Stimulated activated naive CD8-positive, alpha-beta T cell treated with anti-CD3 and anti-CD28 coated beads, Interleukin-15, Interleukin-2, amounts not matched to agents 100 U/mL and 50 U/mL, for 24 hours (primary cell): ENCODE results near the gene PGA5.
"Not testable (repeated sequence)": the region's sequence is repeated elsewhere in the genome, so short reads cannot be mapped to it uniquely, and the experiment has no call there.

ENCODE experiments used
- ATAC-seq: fragments of 150-1000 bp; cut with Tn5 transposase; one replicate; pipeline ENCODE4 v1.10.0; 2021
- DNase-seq: peaks from one replicate; pipeline ENCODE4 v3.0.0; 2021

Gene PGA5

DNA sequence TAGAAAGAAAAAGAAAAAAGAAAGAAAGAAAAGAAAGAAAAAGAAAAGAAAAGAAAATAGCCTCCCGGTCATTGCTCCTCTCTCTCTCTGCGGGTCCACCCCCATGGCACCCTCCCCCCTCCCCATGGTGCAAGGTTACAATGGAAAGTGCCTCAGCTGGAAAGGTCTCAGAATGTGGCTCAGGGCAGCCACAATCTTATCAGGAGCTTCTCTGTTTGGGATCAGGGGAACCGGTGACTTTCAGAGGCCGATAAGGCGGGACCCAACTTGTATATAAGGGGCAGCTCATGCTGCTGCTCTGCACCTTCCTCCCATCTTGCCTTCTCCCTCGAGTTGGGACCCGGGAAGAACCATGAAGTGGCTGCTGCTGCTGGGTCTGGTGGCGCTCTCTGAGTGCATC is at the start of gene PGA5:
Gene PGA5 (plus strand): TSS at position 301 of the 400 bp plus-strand sequence. CDS start 52 bp downstream, at position 353.
- not testable (repeated sequence) for ATAC-seq, DNase-seq

DNA sequence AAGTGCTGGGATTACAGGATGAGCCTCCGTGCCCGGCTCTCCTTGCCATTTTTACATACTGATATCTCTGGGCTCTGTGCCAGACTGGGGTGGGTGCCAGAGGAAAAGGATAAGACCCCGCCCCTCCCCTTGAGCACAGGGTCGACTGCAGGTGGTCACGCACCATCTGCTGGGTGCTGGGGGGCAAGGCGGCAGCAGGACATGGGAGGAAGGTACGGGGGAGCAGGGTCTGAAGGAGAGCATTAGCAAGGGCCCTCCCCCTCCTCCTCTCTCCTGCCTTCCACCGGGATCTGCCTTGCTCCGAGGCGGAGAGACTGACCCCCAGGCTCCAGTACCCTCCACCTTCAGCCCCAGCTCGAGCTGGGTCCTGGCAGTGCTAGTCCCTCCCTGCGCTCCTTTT is 47.4 kb upstream of the PGA5 start:
- DNase-seq = no peak
- ATAC-seq = no peak

DNA sequence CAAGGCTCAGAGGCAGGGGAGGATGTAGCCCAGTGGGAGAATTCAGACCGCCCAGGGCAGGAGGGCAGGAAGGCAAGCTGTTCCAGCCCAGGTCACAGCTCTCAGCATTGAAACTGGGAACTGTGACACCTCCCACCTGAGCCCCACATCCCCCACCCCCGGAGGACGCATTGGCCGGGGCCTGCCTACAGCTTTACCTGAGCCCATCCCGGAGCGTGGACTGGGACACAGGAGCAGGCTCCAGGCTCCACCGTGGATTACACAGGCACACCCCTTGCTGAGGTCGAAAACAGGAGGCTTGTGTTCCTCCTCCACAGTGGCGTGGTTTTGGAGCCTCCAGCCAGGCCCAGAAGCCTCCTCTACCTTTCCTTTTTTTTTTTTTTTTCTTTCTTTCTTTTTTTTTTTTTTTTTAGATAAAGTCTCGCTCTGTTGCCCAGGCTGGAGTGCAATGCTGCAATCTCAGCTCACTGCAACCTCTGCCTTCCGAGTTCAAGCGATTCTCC is 46.8 kb upstream of the PGA5 start:
- ATAC-seq (no peak), DNase-seq (no peak)

DNA sequence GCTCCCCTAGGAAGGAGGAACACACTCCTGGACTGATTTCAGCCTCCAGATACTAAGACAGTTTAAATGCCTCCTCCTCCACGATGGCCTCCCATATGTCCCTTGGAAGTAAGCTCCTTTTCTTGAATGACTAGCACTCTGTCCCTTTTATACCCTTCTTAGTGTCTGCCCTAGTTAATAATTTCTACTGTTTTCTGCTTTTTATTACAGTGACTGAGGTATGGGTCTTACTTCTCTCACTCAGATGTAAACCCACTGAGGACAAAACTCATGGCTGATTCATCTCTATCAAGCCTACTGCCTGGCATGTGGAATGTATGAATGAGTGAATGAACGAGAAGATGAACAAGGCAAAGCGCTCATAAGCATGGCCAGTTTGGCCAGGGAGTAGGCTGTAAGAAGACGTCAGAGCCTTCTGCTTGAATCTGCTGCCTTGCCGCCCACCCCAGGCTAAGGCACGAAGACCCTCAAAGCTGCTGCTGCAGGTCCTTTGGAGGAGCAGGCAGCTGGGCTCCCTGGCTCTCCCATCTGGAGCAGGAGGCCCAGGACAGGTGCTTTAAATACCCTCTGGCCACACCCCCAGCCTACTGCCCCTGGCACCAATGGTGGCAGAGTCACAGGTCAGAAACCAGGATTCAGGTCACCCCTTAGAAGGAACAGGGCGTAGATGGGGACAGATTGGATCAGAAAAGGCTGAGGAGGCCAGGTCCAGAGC is 45.8 kb upstream of the PGA5 start:
- ATAC-seq (no peak), DNase-seq (no peak)

DNA sequence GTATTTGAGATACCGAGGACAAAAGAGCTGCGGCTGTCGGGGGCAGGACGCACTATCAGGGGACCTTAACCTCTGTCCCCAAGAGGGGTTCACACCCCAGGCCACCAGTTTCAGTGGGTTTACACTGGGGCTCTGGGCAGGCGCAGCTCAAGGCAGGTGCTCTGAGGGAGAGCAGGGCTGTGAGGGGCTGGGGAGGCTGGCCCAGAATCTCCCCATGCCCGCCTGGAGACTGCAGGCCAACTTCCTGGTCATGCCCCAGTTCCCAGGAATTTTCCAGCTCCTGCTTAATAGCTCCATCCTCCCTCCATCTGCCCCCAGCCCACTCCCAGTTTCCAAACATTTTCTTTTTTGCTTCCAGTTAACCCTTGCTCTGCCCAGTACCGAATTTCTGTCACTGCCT is 45.3 kb upstream of the PGA5 start:
- DNase-seq = no peak

DNA sequence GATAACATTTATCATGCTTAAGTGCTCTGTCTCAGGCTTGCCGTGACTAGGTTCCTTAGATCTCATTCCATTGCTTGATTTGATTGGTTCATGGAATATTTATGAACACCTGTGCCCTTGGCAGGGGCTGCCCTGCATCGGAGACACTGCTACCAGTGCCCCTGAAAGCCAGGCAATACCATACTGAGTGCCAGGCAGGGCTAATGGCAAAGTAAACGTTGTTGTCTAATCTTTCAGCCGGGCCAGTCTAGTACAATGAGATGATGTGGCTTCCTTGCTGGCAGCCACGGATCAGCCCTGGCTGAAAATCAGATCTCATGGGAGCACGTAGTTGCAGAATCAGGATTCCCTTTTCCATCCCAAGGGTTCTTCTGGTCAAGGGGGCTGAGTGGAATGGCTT is 42.6 kb upstream of the PGA5 start:
- ATAC-seq (no peak), DNase-seq (no peak)

More for the DNA sequence above, 45.3 kb upstream of the PGA5 start:
- ATAC-seq = no peak

DNA sequence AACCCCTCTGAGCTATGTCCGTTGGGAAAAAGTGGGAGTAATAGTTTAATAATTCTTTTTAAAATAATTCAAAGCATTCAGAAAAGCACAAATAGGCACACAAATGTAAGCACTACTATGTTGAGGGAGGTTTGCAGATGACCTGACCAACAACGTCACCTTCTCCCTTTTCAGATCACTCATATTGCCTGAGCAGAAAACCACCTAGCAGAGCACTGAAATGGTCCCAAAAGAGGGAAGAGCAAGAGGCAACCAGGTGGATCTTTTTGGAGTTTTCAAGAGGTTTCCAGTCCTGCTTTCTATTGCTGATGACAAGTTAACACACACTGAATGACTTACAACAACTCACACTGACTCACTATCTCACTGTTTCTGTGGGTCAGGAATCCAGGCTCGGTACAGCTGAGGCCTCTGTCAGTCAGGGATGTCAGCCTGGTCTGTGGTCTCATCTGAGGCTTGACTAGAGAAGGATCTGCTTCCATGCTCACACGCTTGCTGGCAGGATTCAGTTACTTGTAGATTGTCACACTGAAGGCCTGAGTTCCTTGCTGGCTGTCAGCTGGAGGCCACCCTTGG is 41.9 kb upstream of the PGA5 start:
- ATAC-seq (no peak), DNase-seq (no peak)

DNA sequence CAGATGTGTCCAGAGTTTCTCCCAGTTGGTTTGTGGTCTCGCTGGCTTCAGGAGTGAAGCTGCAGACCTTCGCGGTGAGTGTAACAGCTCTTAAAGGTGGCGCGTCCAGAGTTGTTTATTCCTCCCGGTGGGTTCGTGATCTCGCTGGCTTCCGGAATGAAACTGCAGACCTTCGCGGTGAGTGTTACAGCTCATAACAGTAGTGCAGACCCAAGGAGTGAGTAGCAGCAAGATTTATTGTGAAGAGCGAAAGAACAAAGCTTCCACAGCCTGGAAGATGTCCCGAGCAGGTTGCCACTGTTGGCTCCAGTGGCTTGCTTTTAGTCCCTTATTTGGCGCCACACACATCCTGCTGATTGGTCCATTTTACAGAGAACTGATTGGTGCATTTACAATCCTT is 39.5 kb upstream of the PGA5 start:
- ATAC-seq (no peak), DNase-seq (no peak)

DNA sequence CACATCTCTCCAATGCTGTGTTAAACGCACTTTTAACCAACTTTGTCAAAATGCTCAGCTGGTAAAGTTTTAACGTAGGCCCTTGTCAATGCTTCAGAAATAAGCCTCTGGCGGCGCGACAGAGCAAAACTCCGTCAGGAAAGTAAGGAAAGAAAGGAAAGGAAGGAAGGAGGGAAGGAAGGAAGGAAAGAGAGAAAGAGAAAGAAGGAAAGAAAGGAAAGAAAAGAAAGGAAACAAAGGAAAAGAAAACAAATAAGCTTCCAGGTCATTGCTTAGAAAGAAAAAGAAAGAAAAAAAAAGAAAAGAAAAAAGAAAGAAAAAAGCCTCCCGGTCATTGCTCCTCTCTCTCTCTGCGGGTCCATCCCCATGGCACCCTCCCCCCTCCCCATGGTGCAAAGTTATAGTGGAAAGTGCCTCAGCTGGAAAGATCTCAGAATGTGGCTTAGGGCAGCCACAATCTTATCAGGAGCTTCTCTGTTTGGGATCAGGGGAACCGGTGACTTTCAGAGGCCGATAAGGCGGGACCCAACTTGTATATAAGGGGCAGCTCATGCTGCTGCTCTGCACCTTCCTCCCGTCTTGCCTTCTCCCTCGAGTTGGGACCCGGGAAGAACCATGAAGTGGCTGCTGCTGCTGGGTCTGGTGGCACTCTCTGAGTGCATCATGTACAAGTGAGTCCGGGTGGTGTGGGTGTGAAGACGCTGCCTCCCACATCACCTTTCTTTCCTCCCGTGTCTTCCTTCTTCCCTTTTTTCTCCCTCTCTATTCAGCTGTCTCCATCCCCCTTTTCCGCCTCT is 37.8 kb upstream of the PGA5 start, which contains the start of gene PGA3:
Gene PGA3 (plus strand): TSS at position 566 of the 797 bp plus-strand sequence. CDS start 50 bp downstream, at position 616.
- ATAC-seq = not testable (repeated sequence)

DNA sequence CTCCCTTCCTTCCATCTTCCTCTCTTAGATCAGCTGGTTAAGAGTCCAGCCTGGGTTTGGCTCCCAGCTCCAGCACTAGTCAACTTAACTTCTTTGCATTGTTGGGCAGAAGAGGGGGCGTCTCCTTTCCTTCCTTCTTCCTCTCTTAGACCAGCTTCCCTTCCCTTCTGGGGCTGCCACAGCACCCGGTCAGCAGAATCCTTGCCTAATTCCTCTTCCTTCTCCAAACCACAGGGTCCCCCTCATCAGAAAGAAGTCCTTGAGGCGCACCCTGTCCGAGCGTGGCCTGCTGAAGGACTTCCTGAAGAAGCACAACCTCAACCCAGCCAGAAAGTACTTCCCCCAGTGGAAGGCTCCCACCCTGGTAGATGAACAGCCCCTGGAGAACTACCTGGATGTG is 37.1 kb upstream of the PGA5 start:
- not testable (repeated sequence) for DNase-seq, ATAC-seq

More for the DNA sequence above, 37.8 kb upstream of the PGA5 start, which contains the start of gene PGA3:
- not testable (repeated sequence) for DNase-seq

DNA sequence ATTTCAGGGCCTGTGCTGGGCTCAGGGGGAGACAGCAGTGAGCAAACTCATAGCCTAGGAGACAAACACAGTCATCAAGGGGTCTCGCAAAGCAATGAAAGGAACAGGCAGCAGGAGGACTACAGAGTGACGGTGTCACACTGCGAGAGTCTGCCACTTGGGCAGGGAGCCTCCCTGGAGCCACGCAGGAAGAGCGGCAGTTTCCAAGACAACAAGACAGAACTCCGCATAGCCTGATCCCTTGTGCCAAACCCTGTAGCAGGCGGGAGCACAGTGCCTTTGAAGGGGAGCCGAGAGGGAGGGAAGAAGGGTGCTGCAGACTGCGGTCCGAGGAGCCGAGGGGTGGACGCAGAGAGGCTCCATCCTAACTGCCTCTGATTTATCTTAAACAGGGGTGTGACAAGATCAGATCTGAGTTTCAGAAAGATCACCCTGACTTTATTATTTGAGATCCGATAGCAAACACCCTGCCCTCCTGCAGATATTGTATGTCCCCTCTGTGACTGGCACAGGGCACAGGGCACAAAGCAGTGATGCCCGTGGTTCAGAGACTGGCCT is 36.4 kb upstream of the PGA5 start:
- not testable (repeated sequence) for DNase-seq, ATAC-seq

DNA sequence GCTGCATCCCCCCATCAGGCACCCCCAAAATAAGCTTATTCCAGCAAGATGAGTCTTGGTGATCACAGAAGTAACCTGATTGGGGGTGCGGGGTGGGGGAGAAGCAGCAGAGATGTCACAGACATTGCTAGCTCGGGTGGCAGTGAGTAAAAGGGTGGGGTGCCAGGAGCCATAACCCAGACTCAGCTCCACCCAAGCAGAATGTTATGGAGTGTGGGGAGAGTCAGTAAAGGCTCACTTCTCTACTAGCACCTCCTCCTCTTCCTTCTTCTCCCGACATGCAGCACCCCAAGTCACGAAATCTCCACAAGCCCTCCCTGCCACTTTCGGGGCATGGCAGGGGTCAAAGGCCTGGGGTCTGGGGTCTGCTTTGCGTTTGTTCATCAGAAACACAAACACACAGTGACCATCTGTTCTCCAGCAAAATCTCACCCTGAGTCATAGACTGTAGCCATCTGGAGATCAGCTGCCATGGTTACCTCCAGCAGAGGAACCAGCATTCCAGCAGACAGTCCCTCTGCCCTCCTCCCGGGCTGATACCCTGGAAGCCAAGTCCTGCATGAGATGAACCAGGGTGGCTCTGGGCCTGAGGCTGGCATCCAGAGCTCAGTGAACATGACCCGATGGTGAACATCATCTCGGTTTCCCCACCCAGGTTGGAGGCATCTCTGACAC is 33.2 kb upstream of the PGA5 start:
- not testable (repeated sequence) for DNase-seq, ATAC-seq

DNA sequence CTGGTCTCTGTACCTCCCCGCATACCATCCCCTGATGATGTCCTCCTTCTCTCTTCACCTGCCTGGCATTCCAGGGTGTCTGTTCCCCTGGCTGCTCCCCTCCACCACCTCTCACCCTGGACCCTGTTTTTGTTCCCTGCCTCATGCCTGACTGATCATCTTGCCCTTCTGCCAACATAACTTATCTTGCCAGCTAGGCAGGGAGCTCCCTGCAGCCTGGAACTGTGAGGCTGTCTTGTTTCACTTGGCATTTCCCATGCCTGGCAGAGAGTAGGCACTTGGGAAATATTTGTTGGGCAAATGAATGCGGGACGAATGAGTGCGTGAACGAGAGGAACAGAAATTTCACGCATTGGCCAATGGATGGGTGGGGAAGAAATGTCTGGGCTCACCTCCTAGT is 30.3 kb upstream of the PGA5 start:
- DNase-seq, ATAC-seq: not testable (repeated sequence)

DNA sequence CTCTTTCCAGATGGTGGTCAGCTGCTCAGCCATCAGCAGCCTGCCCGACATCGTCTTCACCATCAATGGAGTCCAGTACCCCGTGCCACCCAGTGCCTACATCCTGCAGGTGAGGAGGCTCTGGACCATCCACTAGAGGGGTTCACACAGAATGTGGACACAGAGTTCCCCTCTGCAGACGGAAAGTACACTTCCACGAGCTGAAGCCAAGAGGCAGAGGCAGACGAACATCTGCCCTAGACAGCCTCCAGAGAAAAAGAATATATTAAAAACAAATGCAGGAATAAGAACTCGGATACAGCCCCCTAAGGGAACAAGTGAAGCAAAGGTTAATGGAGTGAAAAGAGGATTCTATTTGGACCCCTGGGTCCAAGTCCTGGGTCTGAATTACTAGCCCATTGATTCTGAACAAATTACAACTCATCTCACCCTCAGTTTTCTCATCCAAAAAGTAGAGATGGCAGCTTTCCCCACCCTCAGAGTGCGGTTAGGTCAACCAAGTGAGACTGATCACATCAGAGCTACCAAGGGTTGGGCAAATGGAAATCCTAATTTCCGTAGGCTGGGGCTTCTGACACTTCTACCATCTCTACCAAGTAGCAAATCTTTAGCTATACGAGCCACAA is 29.5 kb upstream of the PGA5 start:
- not testable (repeated sequence) for ATAC-seq, DNase-seq

DNA sequence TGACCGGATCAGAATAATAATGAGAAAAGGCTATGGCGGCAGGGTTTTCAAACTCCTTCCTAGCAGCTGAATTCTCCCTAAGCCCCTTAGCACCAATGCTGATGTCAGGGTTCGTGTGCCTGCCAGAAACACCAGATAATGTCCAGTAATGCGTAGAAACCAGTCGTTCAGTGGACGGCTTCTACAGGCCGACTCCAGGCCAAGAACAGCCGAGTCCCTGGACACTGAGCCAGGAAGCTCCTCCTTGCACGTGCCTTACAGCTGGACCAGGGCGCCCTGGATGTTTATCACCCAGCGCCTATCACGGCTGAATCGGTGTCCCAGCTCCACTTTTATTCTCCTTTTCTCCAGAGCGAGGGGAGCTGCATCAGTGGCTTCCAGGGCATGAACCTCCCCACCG is 28.8 kb upstream of the PGA5 start:
- not testable (repeated sequence) for DNase-seq, ATAC-seq

DNA sequence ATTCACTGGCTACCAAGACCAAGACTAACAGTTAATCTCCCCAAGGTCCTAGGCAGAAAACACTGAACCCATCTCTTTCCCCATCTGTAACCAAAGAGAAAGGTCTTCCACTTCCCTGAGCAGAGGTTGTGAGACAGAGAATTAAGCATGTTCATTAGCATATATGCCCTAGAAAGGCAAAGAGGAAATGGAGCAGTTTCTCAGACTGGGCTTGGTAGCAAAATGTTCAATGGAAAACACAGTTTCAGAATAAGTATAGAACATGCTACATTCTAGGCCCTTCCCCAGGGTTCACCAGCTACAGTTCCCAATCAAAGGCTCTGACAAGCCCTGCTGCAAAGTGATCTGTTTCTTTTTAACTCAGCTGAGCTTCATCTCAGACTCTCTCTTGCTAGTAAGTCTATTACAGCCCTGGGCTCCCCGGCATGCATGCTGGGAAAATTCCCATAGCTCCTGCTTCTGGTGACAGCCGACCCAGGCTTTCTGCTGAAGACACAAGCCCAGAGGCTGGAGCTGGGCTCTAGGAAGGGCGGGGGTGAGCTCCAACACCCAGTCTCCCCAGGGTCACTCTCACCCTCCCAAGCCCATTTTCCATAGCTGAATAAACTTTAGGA is 27.2 kb upstream of the PGA5 start:
- DNase-seq, ATAC-seq: not testable (repeated sequence)

DNA sequence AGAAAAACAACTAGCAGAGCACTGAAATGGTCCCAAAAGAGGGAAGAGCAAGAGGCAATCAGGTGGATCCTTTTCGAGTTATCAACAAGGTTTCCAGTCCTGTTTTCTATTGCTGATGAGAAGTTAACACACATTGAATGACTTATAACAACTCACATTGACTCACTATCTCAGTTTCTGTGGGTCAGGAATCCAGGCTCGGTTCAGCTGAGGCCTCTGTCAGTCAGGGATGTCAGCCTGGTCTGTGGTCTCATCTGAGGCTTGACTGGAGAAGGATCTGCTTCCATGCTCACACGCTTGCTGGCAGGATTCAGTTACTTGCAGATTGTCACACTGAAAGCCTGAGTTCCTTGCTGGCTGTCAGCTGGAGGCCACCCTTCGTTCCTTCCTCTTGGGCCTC is 22.7 kb upstream of the PGA5 start:
- not testable (repeated sequence) for DNase-seq, ATAC-seq

DNA sequence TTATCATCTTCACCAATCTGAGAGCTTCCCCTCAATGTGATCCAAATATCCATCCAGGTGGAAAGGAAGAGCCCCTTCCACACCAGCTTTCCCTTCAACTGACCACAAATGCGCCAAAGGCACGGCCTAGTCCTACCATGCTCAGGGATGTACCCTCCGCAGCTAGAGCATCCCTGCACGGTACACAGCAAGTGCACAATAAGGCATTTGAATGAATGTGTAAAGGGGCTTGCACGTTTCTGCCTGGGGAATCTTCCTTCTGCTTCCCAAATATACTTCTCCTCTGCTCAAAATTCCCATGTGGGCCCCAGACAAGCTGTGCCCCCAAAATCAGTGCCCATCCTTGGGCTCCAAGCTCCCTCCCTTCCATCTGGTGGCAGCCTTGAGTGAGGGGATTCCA is 22.0 kb upstream of the PGA5 start:
- DNase-seq, ATAC-seq: not testable (repeated sequence)

DNA sequence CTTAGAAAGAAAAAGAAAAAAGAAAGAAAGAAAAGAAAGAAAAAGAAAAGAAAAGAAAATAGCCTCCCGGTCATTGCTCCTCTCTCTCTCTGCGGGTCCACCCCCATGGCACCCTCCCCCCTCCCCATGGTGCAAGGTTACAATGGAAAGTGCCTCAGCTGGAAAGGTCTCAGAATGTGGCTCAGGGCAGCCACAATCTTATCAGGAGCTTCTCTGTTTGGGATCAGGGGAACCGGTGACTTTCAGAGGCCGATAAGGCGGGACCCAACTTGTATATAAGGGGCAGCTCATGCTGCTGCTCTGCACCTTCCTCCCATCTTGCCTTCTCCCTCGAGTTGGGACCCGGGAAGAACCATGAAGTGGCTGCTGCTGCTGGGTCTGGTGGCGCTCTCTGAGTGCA is 18.9 kb upstream of the PGA5 start, which contains the start of gene PGA4:
Gene PGA4 (plus strand): TSS at position 301 of the 400 bp plus-strand sequence. CDS start 54 bp downstream, at position 355.
- DNase-seq, ATAC-seq: not testable (repeated sequence)

DNA sequence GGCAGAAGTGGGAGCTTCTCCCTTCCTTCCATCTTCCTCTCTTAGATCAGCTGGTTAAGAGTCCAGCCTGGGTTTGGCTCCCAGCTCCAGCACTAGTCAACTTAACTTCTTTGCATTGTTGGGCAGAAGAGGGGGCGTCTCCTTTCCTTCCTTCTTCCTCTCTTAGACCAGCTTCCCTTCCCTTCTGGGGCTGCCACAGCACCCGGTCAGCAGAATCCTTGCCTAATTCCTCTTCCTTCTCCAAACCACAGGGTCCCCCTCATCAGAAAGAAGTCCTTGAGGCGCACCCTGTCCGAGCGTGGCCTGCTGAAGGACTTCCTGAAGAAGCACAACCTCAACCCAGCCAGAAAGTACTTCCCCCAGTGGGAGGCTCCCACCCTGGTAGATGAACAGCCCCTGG is 18.3 kb upstream of the PGA5 start:
- not testable (repeated sequence) for DNase-seq, ATAC-seq
